A673 (cell line): ENCODE results near the gene DUSP18.

Source experiments
- EZH2 ChIP-seq: fragments of 200-600 bp; sonication (generic); IDR thresholded peaks from 2 replicates; pipeline ENCODE4 v1.6.1; 2017; ENCODE audit warnings: borderline replicate concordance, low read depth, mild to moderate bottlenecking, mixed read lengths, antibody characterized with exemption, low read length; ENCODE audit not compliant: poor library complexity, severe bottlenecking
- TF ChIP-seq, protein P1 (sequence below): fragments of 300-800, 200-600 bp; sonication (generic); conservative IDR thresholded peaks from 2 replicates; pipeline ENCODE4 v1.5.1; 2017; ENCODE audit warnings: low read depth, mild to moderate bottlenecking, antibody characterized with exemption, low read length, moderate library complexity, mixed read lengths

DNA sequence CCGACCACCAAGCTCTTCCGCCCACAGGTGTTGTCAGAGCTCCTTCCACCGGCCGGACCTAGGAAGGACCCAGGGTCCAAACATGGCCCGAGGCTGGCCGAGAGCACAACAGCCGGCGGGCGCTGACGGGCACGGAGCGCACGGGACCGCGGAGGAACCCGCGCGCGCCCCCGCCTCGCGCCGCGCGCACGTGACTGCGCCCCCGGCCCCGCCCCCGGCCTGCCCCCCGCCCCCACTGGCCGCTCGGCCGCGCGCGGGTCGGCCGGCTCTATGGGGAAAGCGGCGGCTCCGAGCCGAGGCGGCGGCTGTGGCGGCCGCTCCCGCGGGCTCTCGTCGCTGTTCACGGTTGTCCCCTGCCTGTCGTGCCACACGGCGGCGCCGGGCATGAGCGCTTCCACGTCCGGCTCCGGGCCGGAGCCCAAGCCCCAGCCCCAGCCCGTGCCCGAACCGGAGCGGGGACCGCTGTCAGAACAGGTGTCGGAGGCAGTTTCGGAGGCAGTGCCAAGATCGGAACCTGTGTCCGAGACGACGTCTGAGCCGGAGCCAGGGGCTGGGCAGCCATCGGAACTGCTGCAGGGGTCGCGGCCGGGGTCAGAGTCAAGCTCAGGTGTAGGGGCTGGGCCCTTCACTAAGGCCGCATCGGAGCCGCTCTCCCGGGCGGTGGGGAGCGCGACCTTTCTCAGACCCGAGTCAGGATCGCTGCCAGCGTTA, 27.1 kb upstream of the DUSP18 start, which contains the start of gene OSBP2:
- TF ChIP-seq, protein P1, sequence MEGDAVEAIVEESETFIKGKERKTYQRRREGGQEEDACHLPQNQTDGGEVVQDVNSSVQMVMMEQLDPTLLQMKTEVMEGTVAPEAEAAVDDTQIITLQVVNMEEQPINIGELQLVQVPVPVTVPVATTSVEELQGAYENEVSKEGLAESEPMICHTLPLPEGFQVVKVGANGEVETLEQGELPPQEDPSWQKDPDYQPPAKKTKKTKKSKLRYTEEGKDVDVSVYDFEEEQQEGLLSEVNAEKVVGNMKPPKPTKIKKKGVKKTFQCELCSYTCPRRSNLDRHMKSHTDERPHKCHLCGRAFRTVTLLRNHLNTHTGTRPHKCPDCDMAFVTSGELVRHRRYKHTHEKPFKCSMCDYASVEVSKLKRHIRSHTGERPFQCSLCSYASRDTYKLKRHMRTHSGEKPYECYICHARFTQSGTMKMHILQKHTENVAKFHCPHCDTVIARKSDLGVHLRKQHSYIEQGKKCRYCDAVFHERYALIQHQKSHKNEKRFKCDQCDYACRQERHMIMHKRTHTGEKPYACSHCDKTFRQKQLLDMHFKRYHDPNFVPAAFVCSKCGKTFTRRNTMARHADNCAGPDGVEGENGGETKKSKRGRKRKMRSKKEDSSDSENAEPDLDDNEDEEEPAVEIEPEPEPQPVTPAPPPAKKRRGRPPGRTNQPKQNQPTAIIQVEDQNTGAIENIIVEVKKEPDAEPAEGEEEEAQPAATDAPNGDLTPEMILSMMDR: no peak
- no peak for TF ChIP-seq EZH2
